Astrocyte (in vitro differentiated cells and primary cell): Measurements from ENCODE around the gene PERM1. TPM values are rescaled to one million over a fixed set of nuclear protein-coding genes. Genes with fewer than 3 reads are reported as not detected.
A peak's percentile ranks its signal among the peaks of the same experiment; 100 is the strongest.

Source experiments
- DNase-seq: peaks from one replicate; pipeline ENCODE4 v3.0.0-alpha.2; 2010; ENCODE audit warnings: low read depth
- FAIRE-seq: peaks from 2 replicates; lab custom pipeline; 2011; peaks lifted over from hg19 to GRCh38; lab: Jason Lieb, UNC
- H2AFZ ChIP-seq: 2 replicates; pipeline ENCODE4 v1.6.0; 2012; ENCODE audit warnings: low read depth, low read length, inconsistent platforms
- H3K27ac ChIP-seq: 2 replicates; pipeline ENCODE4 v1.5.1; 2011; ENCODE audit warnings: low read depth, low read length, inconsistent platforms
- H3K27me3 ChIP-seq: 2 replicates; pipeline ENCODE4 v1.6.0; 2011; ENCODE audit warnings: low read length, inconsistent platforms; ENCODE audit not compliant: insufficient read depth
- H3K36me3 ChIP-seq: 2 replicates; pipeline ENCODE4 v1.5.1; 2011; ENCODE audit warnings: low read length, inconsistent platforms; ENCODE audit not compliant: insufficient read depth
- H3K4me1 ChIP-seq: 2 replicates; pipeline ENCODE4 v1.5.1; 2011; ENCODE audit warnings: low read length, inconsistent platforms; ENCODE audit not compliant: insufficient read depth
- H3K4me2 ChIP-seq: 2 replicates; pipeline ENCODE4 v1.6.0; 2012; ENCODE audit warnings: low read length, inconsistent platforms
- H3K4me3 ChIP-seq: 2 replicates; pipeline ENCODE4 v1.5.1; 2011; ENCODE audit warnings: low read depth, mild to moderate bottlenecking, low read length, inconsistent platforms; ENCODE audit not compliant: insufficient read depth
- H3K79me2 ChIP-seq: 2 replicates; pipeline ENCODE4 v1.6.0; 2012; ENCODE audit warnings: mild to moderate bottlenecking, low read length, inconsistent platforms; ENCODE audit not compliant: insufficient read depth
- H3K9ac ChIP-seq: 2 replicates; pipeline ENCODE4 v1.6.0; 2012; ENCODE audit warnings: mild to moderate bottlenecking, low read length, inconsistent platforms
- H3K9me3 ChIP-seq: 2 replicates; pipeline ENCODE4 v1.5.1; 2012; ENCODE audit warnings: low read depth, mild to moderate bottlenecking, low read length, inconsistent platforms; ENCODE audit not compliant: insufficient read depth
- H4K20me1 ChIP-seq: 2 replicates; pipeline ENCODE4 v1.6.0; 2012; ENCODE audit warnings: low read length, inconsistent platforms; ENCODE audit not compliant: insufficient read depth
- H3K27ac Mint-ChIP-seq: one replicate; pipeline ENCODE4 v1.8.0; 2021; ENCODE audit warnings: mild to moderate bottlenecking, mixed read lengths; ENCODE audit not compliant: unreplicated experiment
- H3K27me3 Mint-ChIP-seq: one replicate; pipeline ENCODE4 v1.8.0; 2021; ENCODE audit warnings: low read depth, mixed read lengths; ENCODE audit not compliant: unreplicated experiment
- H3K36me3 Mint-ChIP-seq: one replicate; pipeline ENCODE4 v1.8.0; 2021; ENCODE audit warnings: low read depth, mixed read lengths; ENCODE audit not compliant: unreplicated experiment
- H3K4me1 Mint-ChIP-seq: one replicate; pipeline ENCODE4 v1.8.0; 2021; ENCODE audit warnings: low read depth, mixed read lengths; ENCODE audit not compliant: unreplicated experiment
- H3K4me3 Mint-ChIP-seq: one replicate; pipeline ENCODE4 v1.8.0; 2021; ENCODE audit warnings: mild to moderate bottlenecking, moderate library complexity, mixed read lengths; ENCODE audit not compliant: unreplicated experiment
- H3K9me3 Mint-ChIP-seq: one replicate; pipeline ENCODE4 v1.8.0; 2021; ENCODE audit warnings: mild to moderate bottlenecking, mixed read lengths; ENCODE audit not compliant: unreplicated experiment
- EZH2 ChIP-seq: IDR thresholded peaks from 2 replicates; pipeline ENCODE4 v1.6.1; 2012; ENCODE audit warnings: mild to moderate bottlenecking, low read length, inconsistent platforms; ENCODE audit not compliant: insufficient read depth
- total RNA-seq: library from RNA; stranded (reverse); gene quantifications from 2 replicates; pipeline ENCODE4 v1.2.1, GENCODE V29; 2021
- TF ChIP-seq, protein P1 (sequence below): IDR thresholded peaks from 2 replicates; pipeline ENCODE4 v1.5.1; 2011; ENCODE audit warnings: low read depth, mild to moderate bottlenecking, inconsistent platforms, low read length, moderate library complexity; ENCODE audit not compliant: insufficient read depth

Gene PERM1
- total RNA-seq, 1 donor from 2014 or later, result 0.20 TPM

DNA sequence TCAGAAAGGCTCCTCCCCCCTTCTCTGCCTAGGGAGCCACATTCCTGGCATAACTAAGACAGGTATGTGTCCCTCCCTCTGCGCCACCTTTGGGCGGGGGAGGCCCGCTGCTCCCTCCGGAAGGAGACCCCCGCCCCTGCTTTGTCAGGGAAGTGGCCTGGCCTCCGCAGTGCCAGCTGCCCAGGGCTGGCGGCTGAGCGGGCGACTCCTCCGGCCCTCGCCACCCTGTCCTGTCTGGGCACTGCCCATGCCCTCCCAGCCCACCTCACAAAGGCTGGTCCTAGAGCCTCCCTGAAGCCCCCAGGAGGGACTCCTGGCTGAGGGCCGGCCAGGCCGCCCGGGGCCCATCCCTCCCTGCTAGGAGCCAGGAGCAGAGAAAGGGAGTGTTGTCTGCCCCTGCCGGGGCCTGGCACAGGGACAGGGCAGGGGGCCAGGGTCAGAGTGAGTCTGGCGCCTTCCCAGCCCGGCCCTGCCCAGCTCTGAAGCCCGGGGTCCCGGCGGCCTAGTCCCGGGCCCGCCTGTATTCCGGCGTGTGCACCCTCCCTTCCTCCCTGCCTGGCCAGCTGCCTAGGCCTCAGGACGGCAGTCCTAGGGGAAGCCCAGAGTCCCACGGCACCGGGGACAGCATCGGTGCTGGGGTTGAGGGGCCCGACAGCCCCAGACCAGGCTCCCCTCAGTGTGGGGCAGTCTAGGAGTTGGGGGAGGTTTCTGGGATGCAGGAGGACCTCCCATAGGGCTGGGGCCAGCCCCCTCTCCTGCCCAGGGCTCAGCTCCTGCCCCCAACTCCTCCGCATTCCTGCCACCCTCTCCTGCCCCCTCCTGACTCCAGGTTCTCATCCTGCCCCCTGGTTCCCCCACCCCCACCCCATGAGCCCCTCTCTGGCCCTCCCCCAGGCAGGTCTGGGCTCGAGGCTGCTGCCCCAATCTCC lies 43.1 kb upstream of the PERM1 start:
- H3K4me2 ChIP-seq, result peak overlapping the region; percentile 95
- Mint-ChIP-seq H3K4me1 (peaks cover 22% of the 10 kb centered on the region), H3K27me3 (no peaks in the 10 kb centered on the region), H3K27ac (no peak overlapping the region), H3K9me3 (no peaks in the 10 kb centered on the region), H3K36me3 (peaks cover 5% of the 10 kb centered on the region), H3K4me3 (peak overlapping the region; percentile 66)
- H3K36me3 ChIP-seq, result no peaks in the 10 kb centered on the region
- H3K4me3 ChIP-seq, result peak overlapping the region; percentile 37
- TF ChIP-seq, protein P1, sequence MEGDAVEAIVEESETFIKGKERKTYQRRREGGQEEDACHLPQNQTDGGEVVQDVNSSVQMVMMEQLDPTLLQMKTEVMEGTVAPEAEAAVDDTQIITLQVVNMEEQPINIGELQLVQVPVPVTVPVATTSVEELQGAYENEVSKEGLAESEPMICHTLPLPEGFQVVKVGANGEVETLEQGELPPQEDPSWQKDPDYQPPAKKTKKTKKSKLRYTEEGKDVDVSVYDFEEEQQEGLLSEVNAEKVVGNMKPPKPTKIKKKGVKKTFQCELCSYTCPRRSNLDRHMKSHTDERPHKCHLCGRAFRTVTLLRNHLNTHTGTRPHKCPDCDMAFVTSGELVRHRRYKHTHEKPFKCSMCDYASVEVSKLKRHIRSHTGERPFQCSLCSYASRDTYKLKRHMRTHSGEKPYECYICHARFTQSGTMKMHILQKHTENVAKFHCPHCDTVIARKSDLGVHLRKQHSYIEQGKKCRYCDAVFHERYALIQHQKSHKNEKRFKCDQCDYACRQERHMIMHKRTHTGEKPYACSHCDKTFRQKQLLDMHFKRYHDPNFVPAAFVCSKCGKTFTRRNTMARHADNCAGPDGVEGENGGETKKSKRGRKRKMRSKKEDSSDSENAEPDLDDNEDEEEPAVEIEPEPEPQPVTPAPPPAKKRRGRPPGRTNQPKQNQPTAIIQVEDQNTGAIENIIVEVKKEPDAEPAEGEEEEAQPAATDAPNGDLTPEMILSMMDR, result no peak
- no peak for TF ChIP-seq EZH2
- H4K20me1 ChIP-seq, result peaks cover 69% of the 10 kb centered on the region
- peaks cover 71% of the 10 kb centered on the region for H3K79me2 ChIP-seq
- H3K9ac ChIP-seq, result peak overlapping the region; percentile 71
- no peaks in the 10 kb centered on the region for H3K27me3 ChIP-seq
- H3K4me1 ChIP-seq, result peaks cover 40% of the 10 kb centered on the region
- H2AFZ ChIP-seq, result no peak overlapping the region
- FAIRE-seq (no peak), DNase-seq (peak; percentile 56)
- peak overlapping the region; percentile 50 for H3K27ac ChIP-seq
- H3K9me3 ChIP-seq, result no peaks in the 10 kb centered on the region

DNA sequence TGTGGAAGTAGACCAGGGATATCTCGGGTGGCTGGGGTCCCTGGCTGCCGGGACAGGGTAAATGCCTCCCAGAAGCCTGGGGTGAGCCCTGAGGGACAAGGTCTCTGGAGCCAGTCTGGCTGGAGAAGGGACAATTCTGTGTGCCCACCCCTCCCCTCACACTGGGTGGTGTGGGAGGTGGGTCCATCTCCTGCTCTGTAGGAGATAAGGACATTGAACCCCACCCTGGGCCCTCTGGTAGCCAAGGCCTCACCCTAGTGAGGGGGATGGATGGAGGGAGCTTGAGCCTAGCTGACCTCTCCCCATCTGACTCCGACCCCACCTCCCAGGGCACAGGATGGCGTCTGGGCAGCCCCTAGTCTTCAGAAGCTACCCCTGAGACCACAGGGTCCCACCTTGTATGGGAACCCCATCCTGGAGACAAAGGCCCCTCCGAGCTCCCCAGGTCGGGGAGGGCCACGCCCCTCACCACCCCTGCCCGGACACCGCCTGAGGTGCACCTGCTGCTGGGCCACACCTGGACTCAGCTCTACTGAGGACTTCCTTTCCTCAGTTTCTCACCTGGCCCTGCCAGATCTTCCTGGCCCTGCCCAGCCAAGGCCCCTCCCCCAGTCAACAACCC lies 42.4 kb upstream of the PERM1 start:
- no peaks in the 10 kb centered on the region for H3K9me3 Mint-ChIP-seq
- no peaks in the 10 kb centered on the region for H3K9me3 ChIP-seq
- DNase-seq (no peak), FAIRE-seq (no peak)
- H2AFZ ChIP-seq, result no peak overlapping the region
- H3K27me3 Mint-ChIP-seq, result no peaks in the 10 kb centered on the region
- no peak overlapping the region for H3K27ac Mint-ChIP-seq
- peak overlapping the region; percentile 71 for H3K9ac ChIP-seq
- peaks cover 5% of the 10 kb centered on the region for H3K36me3 Mint-ChIP-seq
- peaks cover 62% of the 10 kb centered on the region for H4K20me1 ChIP-seq
- H3K79me2 ChIP-seq, result peaks cover 71% of the 10 kb centered on the region
- peak overlapping the region; percentile 95 for H3K4me2 ChIP-seq
- H3K4me3 ChIP-seq, result peak overlapping the region; percentile 37
- no peak for TF ChIP-seq EZH2
- TF ChIP-seq, protein P1, result no peak
- H3K27ac ChIP-seq, result peak overlapping the region; percentile 50
- no peaks in the 10 kb centered on the region for H3K27me3 ChIP-seq
- peaks cover 40% of the 10 kb centered on the region for H3K4me1 ChIP-seq
- no peaks in the 10 kb centered on the region for H3K36me3 ChIP-seq
- H3K4me1 Mint-ChIP-seq, result peaks cover 22% of the 10 kb centered on the region
- H3K4me3 Mint-ChIP-seq, result peak overlapping the region; percentile 66
